Measurements from ENCODE around the gene DHRS13.

GRCh38 chr17:28938552-28938951 lies 35.7 kb upstream of the DHRS13 start:
- TF ChIP-seq RAD21 (conservative IDR thresholded peaks at IDR 0.05) (no peak), CTCF (IDR thresholded peaks at IDR 0.05; ENCODE audit: poor library complexity, severe bottlenecking) (no peak), EZH2 (IDR thresholded peaks at IDR 0.05; ENCODE audit: borderline replicate concordance, insufficient read depth, low read length, poor library complexity, severe bottlenecking) (no peak), MXI1 (conservative IDR thresholded peaks at IDR 0.05; ENCODE audit: poor library complexity, severe bottlenecking) (no peak)
